Erythroblast (primary cell): ENCODE measurements around the gene AMOTL1.

Source experiments
- GATA1 ChIP-seq: IDR thresholded peaks from 2 replicates; pipeline ENCODE4 v1.6.1; 2011; ENCODE audit warnings: low read depth, mild to moderate bottlenecking, control low read depth, low read length, moderate library complexity
- POLR2A ChIP-seq: IDR thresholded peaks from 2 replicates; pipeline ENCODE4 v1.6.1; 2011; ENCODE audit warnings: mild to moderate bottlenecking, low read length

DNA sequence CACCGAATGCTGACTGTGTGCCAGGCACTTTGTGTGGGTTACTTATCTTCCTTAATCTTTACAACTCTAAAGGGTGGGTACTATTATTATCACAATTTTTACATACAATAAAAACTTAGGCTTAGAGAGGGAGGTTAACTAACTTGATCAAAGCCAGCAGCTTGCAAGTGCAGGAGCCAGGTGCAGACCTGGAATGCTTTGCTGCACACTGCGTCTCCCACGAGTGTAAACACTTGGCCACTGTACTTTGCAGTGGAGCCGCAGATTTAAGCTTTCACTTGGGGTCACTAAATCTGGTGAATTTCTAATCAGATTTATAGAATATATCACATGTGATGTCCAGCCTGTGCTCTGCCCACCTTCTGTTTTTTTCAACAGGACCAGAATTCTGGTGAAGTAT is 36.7 kb downstream of the AMOTL1 start:
- TF ChIP-seq POLR2A (no peak), GATA1 (no peak)
